ENCODE measurements around the gene SEC24D. TPM values are rescaled to one million over a fixed set of nuclear protein-coding genes. Genes with fewer than 3 reads are reported as not detected.

SEC24D gene
- total and polyA plus RNA-seq, 2 donors (not counting 3 experiments of a cell fraction or from before 2014, with no cell fraction given) = 81.5 to 127 TPM

- H3K4me2 ChIP-seq (ENCODE audit: insufficient read depth, low read length) = no peak overlapping the region
- ChIA-PET POLR2A (no interaction called here), CTCF (interaction anchor here (0.8 to 1.9 kb wide), 10 partner anchors 8 to 229 kb away, joined by 3 to 8 read pairs (median 4); partner anchors contain the start of gene METTL14)
- H4K20me1 ChIP-seq (replicated peaks; ENCODE audit: control insufficient read depth, extremely low read depth, insufficient read depth, low read length) = no peaks in the 10 kb centered on the region
- FAIRE-seq = no peak
- no peak overlapping the region for H3K9ac ChIP-seq (replicated peaks; ENCODE audit: extremely low read depth, insufficient read depth, low read length)
- dilution Hi-C loops (cut with MboI; ENCODE audit: extremely low pct_ligation_motif_present, low sequenced_read_pairs) = no loop called here
- TF ChIP-seq CTCF (IDR thresholded peaks at IDR 0.05; ENCODE audit: extremely low read depth in 1 of 2, insufficient read depth in 1 of 2, low read depth in 1 of 2, low read length in 2 of 2) (peak in 1 of 2 donors; percentile 3), MYC (IDR thresholded peaks at IDR 0.05; ENCODE audit: low read depth, low read length) (no peak)
- no peak for DNase-seq (ENCODE audit: low read depth, low spot score)
- no peaks in the 10 kb centered on the region for H3K9me3 ChIP-seq (replicated peaks; ENCODE audit: control insufficient read depth, insufficient read depth, low read length)
- no peaks in the 10 kb centered on the region for H3K9me1 ChIP-seq (replicated peaks; ENCODE audit: control insufficient read depth, extremely low read depth, insufficient read depth, low read length)
- H3K4me1 ChIP-seq (ENCODE audit: control insufficient read depth, extremely low read depth, insufficient read depth, low read length) = peaks cover 2% of the 10 kb centered on the region
- no TSS peak for BruUV-seq (replicated peaks)
- H3K79me2 ChIP-seq (ENCODE audit: control insufficient read depth, insufficient read depth, low read length) = no peaks in the 10 kb centered on the region
- intact Hi-C loops (cut with micrococcal nuclease) = loop anchor here (1.0 to 5.0 kb wide), 3 partner anchors 149 to 886 kb away; partner anchors contain the start of gene PDE5A
- H2AFZ ChIP-seq (ENCODE audit: low read depth, low read length) = no peak overlapping the region
- no peak overlapping the region for H3K4me3 ChIP-seq (replicated peaks in 1 of 3; ENCODE audit: insufficient read depth in 1 of 3, low read depth in 1 of 3, low read length in 3 of 3)
- no peak overlapping the region for H3K27ac ChIP-seq (ENCODE audit: insufficient read depth, low read depth, low read length)
- H3K27me3 ChIP-seq (ENCODE audit: control insufficient read depth in 2 of 2, insufficient read depth in 2 of 2, low read length in 2 of 2) = no peaks in the 10 kb centered on the region
- H3K36me3 ChIP-seq (ENCODE audit: control insufficient read depth in 2 of 2, extremely low read depth in 1 of 2, insufficient read depth in 2 of 2, low read length in 2 of 2) = peaks cover 23 to 56% of the 10 kb centered on the region in 2 experiments
Measured at GRCh38 chr4:118740869-118741268, 95.1 kb downstream of the SEC24D start.

GRCh38 chr4:118739022-118739713 lies 96.8 kb downstream of the SEC24D start:
- H3K9me1 ChIP-seq (replicated peaks; ENCODE audit: control insufficient read depth, extremely low read depth, insufficient read depth, low read length) = no peaks in the 10 kb centered on the region
- peaks cover 2% of the 10 kb centered on the region for H3K4me1 ChIP-seq (ENCODE audit: control insufficient read depth, extremely low read depth, insufficient read depth, low read length)
- H3K27ac ChIP-seq (ENCODE audit: insufficient read depth, low read depth, low read length) = no peak overlapping the region
- H3K9ac ChIP-seq (replicated peaks; ENCODE audit: extremely low read depth, insufficient read depth, low read length) = no peak overlapping the region
- no peaks in the 10 kb centered on the region for H3K27me3 ChIP-seq (ENCODE audit: control insufficient read depth in 2 of 2, insufficient read depth in 2 of 2, low read length in 2 of 2)
- H4K20me1 ChIP-seq (replicated peaks; ENCODE audit: control insufficient read depth, extremely low read depth, insufficient read depth, low read length) = no peaks in the 10 kb centered on the region
- POLR2A ChIA-PET = no interaction called here
- H2AFZ ChIP-seq (ENCODE audit: low read depth, low read length) = no peak overlapping the region
- H3K4me2 ChIP-seq (ENCODE audit: insufficient read depth, low read length) = no peak overlapping the region
- FAIRE-seq (no peak), DNase-seq (ENCODE audit: low read depth, low spot score) (no peak)
- BruUV-seq (replicated peaks) = no TSS peak
- no peak overlapping the region for H3K4me3 ChIP-seq (replicated peaks in 1 of 3; ENCODE audit: insufficient read depth in 1 of 3, low read depth in 1 of 3, low read length in 3 of 3)
- intact Hi-C loops (cut with micrococcal nuclease) = no loop called here
- CTCF ChIA-PET = interaction anchor here (0.8 to 1.6 kb wide), 2 partner anchors 29 to 33 kb away, joined by 3 to 8 read pairs; no protein-coding TSS in a partner anchor
- H3K36me3 ChIP-seq (ENCODE audit: control insufficient read depth in 2 of 2, extremely low read depth in 1 of 2, insufficient read depth in 2 of 2, low read length in 2 of 2) = peaks cover 21 to 50% of the 10 kb centered on the region in 2 experiments
- dilution Hi-C loops (cut with MboI; ENCODE audit: extremely low pct_ligation_motif_present, low sequenced_read_pairs) = no loop called here
- no peaks in the 10 kb centered on the region for H3K9me3 ChIP-seq (replicated peaks; ENCODE audit: control insufficient read depth, insufficient read depth, low read length)
- TF ChIP-seq POLR2AphosphoS5 (IDR thresholded peaks at IDR 0.05; ENCODE audit: insufficient read depth, low read depth, low read length) (no peak), GATA2 (IDR thresholded peaks at IDR 0.05; ENCODE audit: insufficient read depth, insufficient read length, low read depth, low read length) (no peak), POLR2A (IDR thresholded peaks at IDR 0.05; ENCODE audit: low read depth, low read length) (no peak), MYC (IDR thresholded peaks at IDR 0.05; ENCODE audit: low read depth, low read length) (no peak), MAX (IDR thresholded peaks at IDR 0.05; ENCODE audit: insufficient read depth, insufficient read length) (no peak), JUN (IDR thresholded peaks at IDR 0.05; ENCODE audit: borderline replicate concordance, insufficient read depth, insufficient read length, low read depth) (no peak), EZH2 (IDR thresholded peaks at IDR 0.05; ENCODE audit: borderline replicate concordance, low read depth, low read length, severe bottlenecking) (no peak), FOS (IDR thresholded peaks at IDR 0.05; ENCODE audit: borderline replicate concordance, insufficient read depth, low read length) (no peak)
- H3K79me2 ChIP-seq (ENCODE audit: control insufficient read depth, insufficient read depth, low read length) = no peaks in the 10 kb centered on the region
